HG03135 (cell line): Measurements from ENCODE around the gene TLE5.

Experiments used
- ATAC-seq: cut with Tn5 transposase; IDR thresholded peaks from one replicate; pipeline ENCODE4 v1.9.1; 2021; ENCODE audit warnings: mild to moderate bottlenecking, moderate library complexity; ENCODE audit not compliant: unreplicated experiment

Gene TLE5

GRCh38 chr19:3062165-3063105, at the start of gene TLE5:
TLE5 (minus strand) TSS chr19:3062495; CDS start chr19:3062200, 295 bp downstream.
- ATAC-seq: no peak

GRCh38 chr19:3111586-3112247, 49.4 kb upstream of the TLE5 start:
- ATAC-seq: no peak

- no peak for ATAC-seq
Measured at GRCh38 chr19:3110126-3110825, 48.0 kb upstream of the TLE5 start.

GRCh38 chr19:3109491-3109890, 47.2 kb upstream of the TLE5 start:
- no peak for ATAC-seq

- ATAC-seq: no peak
Measured at GRCh38 chr19:3108775-3109174, 46.5 kb upstream of the TLE5 start.

GRCh38 chr19:3107658-3108057, 45.4 kb upstream of the TLE5 start:
- no peak for ATAC-seq

- no peak for ATAC-seq
Measured at GRCh38 chr19:3106509-3107141, 44.3 kb upstream of the TLE5 start.

- ATAC-seq: no peak
Measured at GRCh38 chr19:3105641-3106508, 43.6 kb upstream of the TLE5 start.

GRCh38 chr19:3104708-3104983, 42.4 kb upstream of the TLE5 start:
- no peak for ATAC-seq

- ATAC-seq: no peak
Measured at GRCh38 chr19:3102239-3103140, 40.2 kb upstream of the TLE5 start.

- no peak for ATAC-seq
Measured at GRCh38 chr19:3100747-3101730, 38.7 kb upstream of the TLE5 start.

GRCh38 chr19:3100331-3100730, 38.0 kb upstream of the TLE5 start:
- ATAC-seq: no peak

GRCh38 chr19:3099347-3100145, 37.3 kb upstream of the TLE5 start:
- ATAC-seq: no peak

- ATAC-seq: no peak
Measured at GRCh38 chr19:3098515-3099346, 36.4 kb upstream of the TLE5 start.

GRCh38 chr19:3098141-3098514, 35.8 kb upstream of the TLE5 start:
- ATAC-seq: no peak

GRCh38 chr19:3097442-3097871, 35.2 kb upstream of the TLE5 start:
- no peak for ATAC-seq
